Loucy (cell line): Measurements from ENCODE around the gene RANBP3.

Source experiments
- CTCF ChIP-seq: fragments of 200-600 bp; sonication (generic); conservative IDR thresholded peaks from 2 replicates; pipeline ENCODE4 v1.5.1; 2014; ENCODE audit warnings: mild to moderate bottlenecking, antibody characterized with exemption, low read length
- EZH2phosphoT487 ChIP-seq: fragments of 200-600 bp; IDR thresholded peaks from 2 replicates; pipeline ENCODE4 v1.6.1; 2018; ENCODE audit warnings: antibody characterized with exemption, mild to moderate bottlenecking, moderate library complexity, borderline replicate concordance

- TF ChIP-seq CTCF (no peak), EZH2phosphoT487 (no peak)
These were observed 82.0 kb downstream of the RANBP3 start for GRCh38 chr19:5895890-5896289.
